Cardiac muscle cell (in vitro differentiated cells and primary cell): Measurements from ENCODE around the gene SLC7A10. TPM values are rescaled to one million over a fixed set of nuclear protein-coding genes. Genes with fewer than 3 reads are reported as not detected.

Experiments
- DNase-seq, 2 donors: peaks; one replicate each; pipeline versions ENCODE4 v3.0.0 to v3.0.0-alpha.2; 2010 to 2017; ENCODE audit warnings: low read depth in 1 of 2, low spot score in 1 of 2
- H3K27ac ChIP-seq: fragments of 200-600 bp; sonication (generic); 2 replicates; pipeline ENCODE4 v1.5.1; 2016
- H3K27me3 ChIP-seq: fragments of 200-600 bp; sonication (generic); 2 replicates; pipeline ENCODE4 v1.6.0; 2016; ENCODE audit warnings: control low read depth
- H3K36me3 ChIP-seq: fragments of 200-600 bp; sonication (generic); 2 replicates; pipeline ENCODE4 v1.5.1; 2016; ENCODE audit warnings: control low read depth
- H3K4me1 ChIP-seq: fragments of 200-600 bp; sonication (generic); 2 replicates; pipeline ENCODE4 v1.8.1; 2017; ENCODE audit warnings: low read depth, mild to moderate bottlenecking, mixed run types
- H3K4me3 ChIP-seq: fragments of 200-600 bp; sonication (generic); 2 replicates; pipeline ENCODE4 v1.5.1; 2016; ENCODE audit warnings: mild to moderate bottlenecking
- H3K9me3 ChIP-seq: fragments of 200-600 bp; sonication (generic); 2 replicates; pipeline ENCODE4 v1.5.1; 2017; ENCODE audit warnings: low read depth, mild to moderate bottlenecking, control low read depth
- polyA plus RNA-seq: library from polyadenylated mRNA; unstranded; fragments of >200 nt; fragmentation: Nextera tagmentation; extraction: Ambion mirVana; gene quantifications from 2 replicates; pipeline ENCODE4 v1.2.1, GENCODE V29; 2016
- total RNA-seq: library from RNA; depleted of rRNA; stranded (reverse); fragments of >200 nt; gene quantifications from 2 replicates; pipeline ENCODE4 v1.2.3, GENCODE V29; 2016
- TF ChIP-seq, protein P1 (sequence below): IDR thresholded peaks from 2 replicates; pipeline ENCODE4 v1.5.1; 2012; ENCODE audit warnings: low read depth, mild to moderate bottlenecking, low read length

The SLC7A10 gene
- total and polyA plus RNA-seq, 2 experiments from 2014 or later: not detected

GRCh38 chr19:33219261-33219815 is 6.3 kb downstream of the SLC7A10 start:
- DNase-seq: peak in 1 of 2 donors; percentile 83
- H3K27ac ChIP-seq: no peak overlapping the region

DNA sequence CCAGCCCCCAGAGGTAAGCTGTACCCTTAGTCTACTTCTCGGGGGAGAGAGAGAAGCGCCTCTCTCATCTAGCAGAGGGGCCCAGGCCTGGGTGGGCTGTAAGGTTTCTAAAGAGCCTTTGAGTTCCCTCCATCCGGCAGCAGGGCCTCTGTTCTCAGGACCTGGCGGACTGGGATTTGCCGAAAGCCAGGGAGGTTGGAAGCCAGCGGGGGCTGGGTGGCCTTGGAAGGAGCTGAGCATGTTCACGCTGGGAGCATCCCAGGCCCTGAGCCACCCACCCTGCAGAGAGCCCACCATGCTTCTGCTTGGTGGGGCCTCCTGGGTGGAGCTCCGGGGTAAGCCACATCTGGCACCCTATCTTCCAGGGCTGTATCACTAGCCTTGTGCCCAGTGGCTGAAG is 7.8 kb downstream of the SLC7A10 start:
- Histone ChIP-seq H3K9me3 (no peaks in the 10 kb centered on the region), H3K27me3 (peaks cover 19% of the 10 kb centered on the region), H3K36me3 (no peaks in the 10 kb centered on the region), H3K4me1 (no peaks in the 10 kb centered on the region), H3K4me3 (no peak overlapping the region), H3K27ac (no peak overlapping the region)
- no peak for DNase-seq
- TF ChIP-seq, protein P1, sequence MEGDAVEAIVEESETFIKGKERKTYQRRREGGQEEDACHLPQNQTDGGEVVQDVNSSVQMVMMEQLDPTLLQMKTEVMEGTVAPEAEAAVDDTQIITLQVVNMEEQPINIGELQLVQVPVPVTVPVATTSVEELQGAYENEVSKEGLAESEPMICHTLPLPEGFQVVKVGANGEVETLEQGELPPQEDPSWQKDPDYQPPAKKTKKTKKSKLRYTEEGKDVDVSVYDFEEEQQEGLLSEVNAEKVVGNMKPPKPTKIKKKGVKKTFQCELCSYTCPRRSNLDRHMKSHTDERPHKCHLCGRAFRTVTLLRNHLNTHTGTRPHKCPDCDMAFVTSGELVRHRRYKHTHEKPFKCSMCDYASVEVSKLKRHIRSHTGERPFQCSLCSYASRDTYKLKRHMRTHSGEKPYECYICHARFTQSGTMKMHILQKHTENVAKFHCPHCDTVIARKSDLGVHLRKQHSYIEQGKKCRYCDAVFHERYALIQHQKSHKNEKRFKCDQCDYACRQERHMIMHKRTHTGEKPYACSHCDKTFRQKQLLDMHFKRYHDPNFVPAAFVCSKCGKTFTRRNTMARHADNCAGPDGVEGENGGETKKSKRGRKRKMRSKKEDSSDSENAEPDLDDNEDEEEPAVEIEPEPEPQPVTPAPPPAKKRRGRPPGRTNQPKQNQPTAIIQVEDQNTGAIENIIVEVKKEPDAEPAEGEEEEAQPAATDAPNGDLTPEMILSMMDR: no peak

More at GRCh38 chr19:33219261-33219815, 6.3 kb downstream of the SLC7A10 start:
- no peaks in the 10 kb centered on the region for H3K36me3 ChIP-seq
- H3K4me1 ChIP-seq: no peaks in the 10 kb centered on the region
- TF ChIP-seq, protein P1: peak; percentile 52
- peaks cover 33% of the 10 kb centered on the region for H3K27me3 ChIP-seq
- no peak overlapping the region for H3K4me3 ChIP-seq
- H3K9me3 ChIP-seq: no peaks in the 10 kb centered on the region

- TF ChIP-seq, protein P1: no peak
- Histone ChIP-seq H3K4me1 (no peaks in the 10 kb centered on the region), H3K9me3 (no peaks in the 10 kb centered on the region), H3K36me3 (no peaks in the 10 kb centered on the region), H3K27ac (no peak overlapping the region), H3K27me3 (peaks cover 7% of the 10 kb centered on the region), H3K4me3 (no peak overlapping the region)
- no peak for DNase-seq
These were observed 9.3 kb downstream of the SLC7A10 start for GRCh38 chr19:33216198-33216830.

GRCh38 chr19:33215438-33216197 is 10.0 kb downstream of the SLC7A10 start:
- H3K4me1 ChIP-seq: no peaks in the 10 kb centered on the region
- H3K36me3 ChIP-seq: no peaks in the 10 kb centered on the region
- no peak overlapping the region for H3K27ac ChIP-seq
- H3K4me3 ChIP-seq: no peak overlapping the region
- TF ChIP-seq, protein P1: no peak
- H3K9me3 ChIP-seq: no peaks in the 10 kb centered on the region
- DNase-seq: no peak
- peaks cover under 1% of the 10 kb centered on the region for H3K27me3 ChIP-seq

DNA sequence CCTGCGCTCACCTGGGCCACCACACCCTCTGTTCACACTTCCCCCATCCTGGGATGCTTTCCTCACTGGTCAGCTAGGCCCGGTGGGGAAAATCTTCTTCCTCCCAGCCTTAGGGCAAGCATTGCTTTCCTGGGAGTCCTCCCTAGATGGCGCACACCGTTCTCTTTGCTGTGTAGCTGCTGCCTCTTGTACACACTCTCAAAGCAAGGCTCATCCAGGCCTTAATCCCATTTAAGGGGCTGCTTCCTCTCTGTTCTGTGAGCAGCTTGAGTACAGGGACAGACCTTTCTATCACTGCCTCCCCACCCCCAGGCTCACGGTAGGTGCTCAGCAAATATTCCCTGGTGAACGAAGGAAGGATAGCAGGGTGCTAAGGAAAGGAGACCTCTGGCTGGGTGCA is 11.1 kb downstream of the SLC7A10 start:
- Histone ChIP-seq H3K4me3 (no peak overlapping the region), H3K27ac (no peak overlapping the region), H3K27me3 (no peaks in the 10 kb centered on the region), H3K9me3 (no peaks in the 10 kb centered on the region), H3K36me3 (no peaks in the 10 kb centered on the region), H3K4me1 (no peaks in the 10 kb centered on the region)
- DNase-seq: peak; percentile 59 to 63
- TF ChIP-seq, protein P1: peak; percentile 62
